HG03432 (cell line): ENCODE data around the gene KLF18.
"Not testable (repeated sequence)": the region's sequence is repeated elsewhere in the genome, so short reads cannot be mapped to it uniquely, and the experiment has no call there.

Experiments used
- ATAC-seq: cut with Tn5 transposase; IDR thresholded peaks from one replicate; pipeline ENCODE4 v1.9.1; 2021; ENCODE audit warnings: mild to moderate bottlenecking, moderate library complexity; ENCODE audit not compliant: unreplicated experiment

Gene KLF18

GRCh38 chr1:44141531-44141930 lies at the start of gene KLF18:
Gene KLF18, minus strand, starts transcription at chr1:44141631. Its CDS starts 0 bp downstream, at chr1:44141631.
- no peak for ATAC-seq

DNA sequence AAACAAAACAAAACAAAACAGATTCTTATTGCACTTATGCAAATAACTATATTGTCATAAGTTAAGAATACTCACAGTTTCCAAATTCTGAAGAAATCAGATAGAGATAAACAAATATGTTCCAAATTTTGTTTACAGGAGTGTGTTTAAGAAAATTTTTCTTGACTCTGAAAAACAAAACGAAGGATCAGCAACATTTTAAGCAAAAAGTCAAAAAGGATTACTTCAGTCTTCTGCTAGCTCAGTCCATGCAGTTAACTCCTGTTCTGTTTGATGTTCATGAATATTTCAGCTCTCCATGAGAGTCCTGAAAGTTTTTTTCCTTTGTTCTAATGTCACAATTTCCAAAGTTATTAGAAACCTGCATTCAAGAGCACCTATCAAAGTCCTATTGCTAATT lies 33.2 kb upstream of the KLF18 start:
- no peak for ATAC-seq

- no peak for ATAC-seq
These were observed 28.9 kb upstream of the KLF18 start for GRCh38 chr1:44170281-44170823.

- no peak for ATAC-seq
These were observed 27.2 kb upstream of the KLF18 start for GRCh38 chr1:44168520-44169098.

GRCh38 chr1:44161546-44161945 lies 20.1 kb upstream of the KLF18 start:
- no peak for ATAC-seq

- no peak for ATAC-seq
These were observed 17.4 kb upstream of the KLF18 start for GRCh38 chr1:44158871-44159270.

DNA sequence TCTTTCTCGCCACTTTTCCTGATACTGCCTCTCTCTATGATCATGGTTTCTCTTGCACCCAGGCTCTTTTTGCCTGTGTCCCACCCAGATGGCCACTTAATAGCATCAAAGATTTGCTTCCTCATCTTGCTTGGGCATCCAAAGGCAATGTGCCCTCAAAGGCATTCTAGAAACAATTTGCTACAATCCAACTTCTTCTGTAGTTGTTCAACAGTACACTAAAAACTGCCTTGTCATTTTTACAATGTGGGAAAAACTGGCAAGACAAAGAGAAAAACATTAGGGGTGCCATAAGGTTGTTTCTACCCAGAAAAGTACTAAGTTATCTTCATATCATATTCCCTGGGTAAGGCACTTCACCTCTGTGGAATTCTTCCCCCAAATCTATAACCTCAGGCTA lies 16.5 kb upstream of the KLF18 start:
- ATAC-seq: no peak

- no peak for ATAC-seq
These were observed 12.6 kb upstream of the KLF18 start for GRCh38 chr1:44154049-44154448.

DNA sequence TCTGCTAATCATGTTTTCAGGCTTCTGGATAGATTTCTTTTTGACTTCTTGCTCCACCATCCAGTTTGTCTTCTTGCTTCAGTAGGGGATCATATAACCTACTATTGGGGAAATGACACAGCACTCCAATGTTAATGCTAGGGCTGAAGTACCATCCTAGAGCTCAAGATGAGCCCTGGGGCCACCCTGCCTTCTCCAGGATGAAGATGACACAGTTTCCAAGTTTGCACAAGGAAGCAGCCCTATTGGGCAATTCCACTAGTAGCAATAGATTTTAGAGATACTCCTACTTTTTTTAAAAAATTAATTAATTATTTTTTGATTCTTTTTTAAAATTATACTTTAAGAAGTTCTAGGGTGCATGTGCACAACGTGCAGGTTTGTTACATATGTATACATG lies 11.3 kb upstream of the KLF18 start:
- no peak for ATAC-seq

DNA sequence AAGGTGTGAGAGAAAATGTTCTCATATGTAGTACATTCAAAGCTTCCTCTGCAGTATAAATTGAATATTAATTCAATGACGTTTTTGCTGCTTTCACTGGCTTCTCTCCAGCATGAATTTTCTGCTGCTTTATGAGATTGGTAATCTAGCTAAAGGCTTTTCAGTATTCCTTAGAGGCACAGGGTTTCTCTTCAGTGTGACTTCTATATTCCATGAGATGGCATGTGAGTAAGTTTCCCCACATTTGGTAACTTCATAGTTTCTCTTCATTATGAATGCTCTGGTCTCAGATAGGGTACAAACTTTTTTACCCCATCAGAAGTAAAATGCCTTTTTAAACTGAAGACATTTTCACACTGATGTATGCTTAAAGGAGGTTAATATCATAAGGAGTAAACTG lies 10.4 kb upstream of the KLF18 start:
- no peak for ATAC-seq

DNA sequence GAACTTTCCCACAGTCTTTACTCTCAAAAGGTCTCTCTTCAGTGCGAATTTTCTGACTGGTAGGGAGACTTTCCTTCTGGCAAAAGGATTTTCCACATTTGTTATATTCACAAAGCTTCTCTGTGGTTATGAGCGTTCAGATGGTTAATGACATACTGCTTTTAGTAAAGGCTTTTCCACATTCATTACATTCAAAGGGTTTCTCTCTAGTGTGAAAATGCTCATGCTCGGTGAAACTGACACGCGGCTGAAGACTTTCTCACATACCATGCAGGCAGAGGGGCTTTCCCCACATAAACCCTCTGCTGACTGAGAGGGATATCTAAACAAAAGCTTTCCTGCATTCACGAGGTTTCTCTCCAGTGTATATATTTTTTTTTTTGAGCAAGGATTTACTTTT lies 9.9 kb upstream of the KLF18 start:
- ATAC-seq: no peak

DNA sequence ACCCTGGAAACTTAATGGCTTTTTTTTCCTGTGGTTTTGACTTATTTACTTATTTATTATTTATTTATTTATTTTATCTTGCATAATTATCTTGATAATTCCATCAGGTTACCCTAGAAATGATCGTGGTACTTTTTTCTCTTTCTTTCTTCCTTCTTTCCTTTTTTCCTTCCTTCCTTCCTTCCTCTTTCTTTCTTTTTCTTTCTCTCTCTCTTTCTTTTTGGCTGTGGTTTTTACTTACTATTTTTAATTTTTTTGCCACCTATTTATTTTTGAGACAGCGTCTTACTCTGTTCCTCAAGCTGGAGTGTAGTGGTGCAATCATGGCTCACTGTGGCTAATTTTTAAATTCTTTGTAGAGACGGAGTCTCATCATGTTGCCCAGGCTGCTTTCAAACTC lies 6.2 kb upstream of the KLF18 start:
- no peak for ATAC-seq

DNA sequence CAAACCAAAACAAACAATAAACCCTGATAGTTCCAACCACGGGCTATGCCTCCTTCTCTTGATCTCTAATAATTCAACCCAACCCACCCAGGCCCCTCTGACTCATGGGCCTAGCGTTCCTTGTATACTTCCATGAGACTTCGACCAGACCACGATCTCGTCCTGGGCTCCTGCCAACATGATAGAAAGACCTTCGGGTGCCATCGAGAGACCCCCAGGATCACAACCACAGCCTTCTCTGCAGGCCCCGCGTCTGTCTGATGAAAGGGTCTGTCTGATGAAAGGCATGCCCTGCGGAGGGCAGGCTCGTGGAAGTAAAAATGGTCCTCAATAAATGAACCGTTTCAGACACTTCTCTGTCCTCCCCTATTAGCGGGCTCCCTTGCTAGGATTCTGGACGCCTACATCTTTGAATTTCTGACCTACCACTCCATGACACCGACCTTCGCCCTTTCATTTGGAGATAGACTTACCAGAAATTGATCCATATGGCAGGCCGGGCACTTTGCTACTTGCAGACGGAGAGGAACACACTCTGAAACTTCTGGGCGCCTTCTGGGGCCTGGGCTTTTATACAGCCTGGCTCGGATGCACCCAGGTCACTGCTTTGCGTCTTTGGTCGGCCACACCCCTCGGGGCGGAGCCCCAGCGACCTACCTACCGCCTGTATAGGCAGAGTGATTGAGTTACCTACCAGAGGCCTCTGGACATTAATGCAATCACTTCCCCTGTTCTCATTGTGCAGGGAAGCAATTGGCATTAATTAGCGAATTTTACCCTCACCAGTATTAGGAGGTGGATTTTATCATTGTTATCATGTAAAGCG lies 5.3 kb upstream of the KLF18 start:
- no peak for ATAC-seq

- ATAC-seq: no peak
These were observed 3.7 kb upstream of the KLF18 start for GRCh38 chr1:44144962-44145756.

DNA sequence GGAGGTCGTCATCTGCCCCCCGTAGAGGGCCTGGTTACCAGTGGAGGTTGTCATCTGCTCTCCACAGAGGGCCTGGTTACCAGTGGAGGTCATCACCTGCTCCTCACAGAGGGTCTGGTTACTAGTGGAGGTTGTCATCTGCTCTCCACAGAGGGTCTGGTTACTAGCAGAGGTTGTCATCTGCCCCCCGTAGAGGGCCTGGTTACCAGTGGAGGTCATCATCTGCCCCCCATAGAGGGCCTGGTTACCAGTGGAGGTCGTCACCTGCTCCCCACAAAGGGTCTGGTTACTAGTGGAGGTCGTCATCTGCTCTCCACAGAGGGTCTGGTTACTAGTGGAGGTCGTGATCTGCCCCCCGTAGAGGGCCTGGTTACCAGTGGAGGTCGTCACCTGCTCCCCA lies 1.9 kb downstream of the KLF18 start:
- not testable (repeated sequence) for ATAC-seq

DNA sequence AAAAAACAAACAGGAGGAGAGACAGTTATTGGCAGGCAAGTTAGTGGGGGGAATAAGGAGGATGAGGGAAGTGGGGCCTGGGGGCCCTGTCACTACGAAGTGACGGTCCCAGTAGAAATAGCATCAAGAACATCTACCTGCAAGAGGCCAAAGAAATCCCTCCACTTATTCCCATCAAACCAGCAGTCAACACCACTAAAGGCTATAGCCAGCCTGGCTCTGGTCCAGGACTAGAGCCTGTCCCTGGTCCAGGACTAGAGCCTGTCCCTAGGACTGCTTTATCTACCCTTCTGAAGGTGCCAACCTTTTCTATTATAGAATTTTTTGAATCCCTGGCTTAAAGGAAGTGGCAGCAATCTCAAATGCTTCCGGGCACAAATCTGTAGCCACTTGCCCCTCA lies 3.2 kb downstream of the KLF18 start:
- ATAC-seq: no peak

- ATAC-seq: no peak
These were observed 5.5 kb downstream of the KLF18 start for GRCh38 chr1:44135886-44136285.

DNA sequence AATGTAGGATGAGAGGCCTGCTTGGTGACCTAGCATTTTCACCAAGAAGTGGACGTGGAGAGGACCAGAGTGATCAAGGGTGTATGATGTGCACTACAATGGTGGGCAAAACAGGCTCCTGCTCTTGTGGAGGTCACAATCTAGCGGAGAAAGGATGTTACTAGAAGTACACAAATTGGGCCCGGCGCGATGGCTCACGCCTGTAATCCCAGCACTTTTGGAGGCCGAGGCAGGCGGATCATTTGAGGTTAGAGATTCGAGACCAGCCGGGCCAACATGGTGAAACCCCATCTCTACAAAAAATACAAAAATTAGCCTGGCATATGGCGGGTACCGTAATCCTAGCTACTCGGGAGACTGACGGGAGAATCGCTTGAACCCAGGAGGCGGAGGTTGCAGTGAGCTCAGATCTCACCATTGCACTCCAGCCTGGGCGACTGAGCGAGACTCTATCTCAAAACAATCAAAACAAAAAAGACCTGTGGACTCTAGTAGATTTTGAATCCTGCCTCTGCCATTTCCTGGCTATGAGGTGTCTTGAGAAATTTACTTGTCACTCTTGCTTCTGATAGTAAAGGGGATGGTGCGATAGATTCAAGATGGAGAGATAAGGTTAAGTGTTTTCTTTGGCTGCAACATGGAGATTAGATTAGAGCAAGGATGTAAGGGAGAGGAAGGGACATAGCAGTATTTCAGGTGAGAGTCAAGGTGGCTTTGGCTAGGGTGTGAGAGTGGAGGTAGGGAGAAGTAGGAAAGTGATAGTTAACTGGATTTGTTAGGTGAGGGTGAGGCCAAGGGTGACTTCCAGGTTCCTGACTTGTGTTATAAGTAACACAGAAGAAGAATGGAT lies 7.1 kb downstream of the KLF18 start:
- ATAC-seq: no peak

DNA sequence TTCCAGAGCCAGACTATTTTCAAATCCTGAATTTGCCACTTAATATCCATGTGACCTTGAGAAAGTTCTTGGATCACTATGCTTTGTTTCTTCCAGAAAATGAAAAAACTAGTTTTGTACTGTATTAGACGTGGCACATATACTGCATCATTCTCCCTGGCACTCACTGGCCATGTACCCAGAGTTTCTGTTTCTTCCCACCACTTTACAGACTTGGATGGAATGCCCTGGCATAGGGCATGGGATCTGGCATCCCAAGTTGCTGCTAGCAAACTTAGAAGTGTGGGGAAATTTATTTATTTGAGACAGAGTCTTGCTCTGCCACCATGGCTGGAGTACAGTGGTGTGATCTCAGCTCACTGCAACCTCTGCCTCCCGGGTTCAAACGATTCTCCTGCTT lies 10.0 kb downstream of the KLF18 start:
- ATAC-seq: no peak

DNA sequence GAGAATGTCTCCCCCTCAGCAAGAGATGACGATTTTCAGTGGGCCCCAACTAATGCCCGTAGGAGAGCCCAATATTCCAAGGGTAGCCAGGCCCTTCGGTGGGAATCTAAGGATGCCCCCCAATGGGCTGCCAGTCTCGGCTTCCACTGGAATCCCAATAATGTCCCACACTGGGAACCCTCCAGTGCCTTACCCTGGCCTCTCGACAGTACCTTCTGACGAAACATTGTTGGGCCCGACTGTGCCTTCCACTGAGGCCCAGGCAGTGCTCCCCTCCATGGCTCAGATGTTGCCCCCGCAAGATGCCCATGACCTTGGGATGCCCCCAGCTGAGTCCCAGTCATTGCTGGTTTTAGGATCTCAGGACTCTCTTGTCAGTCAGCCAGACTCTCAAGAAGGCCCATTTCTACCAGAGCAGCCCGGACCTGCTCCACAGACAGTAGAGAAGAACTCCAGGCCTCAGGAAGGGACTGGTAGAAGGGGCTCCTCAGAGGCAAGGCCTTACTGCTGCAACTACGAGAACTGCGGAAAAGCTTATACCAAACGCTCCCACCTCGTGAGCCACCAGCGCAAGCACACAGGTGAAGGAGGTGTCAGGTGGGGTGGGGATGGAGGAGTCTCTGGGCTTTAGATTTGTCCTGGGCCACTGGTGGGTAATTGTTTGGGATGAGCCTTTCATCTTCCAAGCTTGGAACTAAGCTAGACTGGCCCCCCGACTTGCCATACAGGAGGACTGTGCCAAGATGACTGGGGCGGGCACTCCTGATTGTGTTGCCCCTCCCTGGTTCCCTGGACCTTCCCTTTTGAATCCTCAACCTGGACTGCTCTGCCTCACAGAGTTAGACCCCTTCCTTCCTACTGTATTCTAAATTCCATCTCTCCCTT lies 11.6 kb downstream of the KLF18 start:
- ATAC-seq: no peak
